Activated gamma-delta T cell treated with anti-CD3 and anti-CD28 coated beads, Interleukin-2, amount 50 U/mL, for 16 hours (primary cell): Measurements from ENCODE around the gene KRTAP5-11.
"Not testable (repeated sequence)": the region's sequence is repeated elsewhere in the genome, so short reads cannot be mapped to it uniquely, and the experiment has no call there.

Experiments
- DNase-seq: peaks from one replicate; pipeline ENCODE4 v3.0.0-alpha.2; 2020; ENCODE audit warnings: low read depth

KRTAP5-11 gene, protein sequence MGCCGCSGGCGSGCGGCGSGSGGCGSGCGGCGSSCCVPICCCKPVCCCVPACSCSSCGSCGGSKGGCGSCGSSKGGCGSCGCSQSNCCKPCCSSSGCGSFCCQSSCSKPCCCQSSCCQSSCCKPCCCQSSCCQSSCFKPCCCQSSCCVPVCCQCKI

GRCh38 chr11:71582309-71582895, at the start of gene KRTAP5-11:
TSS of gene KRTAP5-11 (minus strand) at chr11:71582875. CDS start at chr11:71582837, 38 bp downstream.
- DNase-seq: no peak

GRCh38 chr11:71631551-71631950, 48.9 kb upstream of the KRTAP5-11 start:
- DNase-seq: not testable (repeated sequence)

DNA sequence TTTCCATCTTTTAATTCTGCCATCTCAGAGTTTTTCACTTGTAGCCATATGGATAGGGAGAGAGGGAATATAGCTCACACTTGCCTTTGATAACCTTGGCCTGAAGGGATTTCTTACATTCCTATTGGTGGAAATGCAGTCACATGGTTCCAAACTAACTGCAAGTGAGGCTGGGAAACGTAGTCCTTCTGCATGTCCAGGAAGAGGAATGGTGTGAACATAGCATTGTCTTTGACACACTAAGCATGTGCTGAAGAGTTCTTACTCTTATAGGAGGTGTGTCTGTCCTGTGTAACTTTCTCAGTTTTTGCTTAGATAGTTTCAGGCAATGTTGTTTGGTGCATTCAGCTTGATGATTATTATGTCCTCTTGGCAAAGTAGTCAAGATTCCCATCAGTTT, 47.4 kb upstream of the KRTAP5-11 start:
- DNase-seq: not testable (repeated sequence)

DNA sequence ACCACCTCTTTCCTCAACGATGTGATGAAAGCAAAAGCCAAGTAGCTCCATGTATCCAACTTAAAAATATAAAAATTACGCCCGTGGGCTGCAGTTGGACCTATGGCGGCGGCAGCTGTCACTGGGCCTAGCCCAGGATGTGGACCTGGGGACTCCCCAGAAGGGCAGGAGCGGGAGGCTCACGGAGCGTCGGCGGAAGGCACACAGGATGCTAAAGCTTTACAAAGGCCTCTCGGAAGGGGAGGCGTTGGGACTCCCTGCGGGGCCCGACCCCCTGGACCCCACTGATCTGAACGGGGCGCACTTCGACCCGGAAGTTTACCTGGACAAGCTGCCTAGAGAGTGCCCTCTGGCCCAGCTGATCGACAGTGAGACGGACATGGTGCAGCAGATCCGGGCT, 46.3 kb upstream of the KRTAP5-11 start:
- DNase-seq: not testable (repeated sequence)

GRCh38 chr11:71623226-71623625, 40.6 kb upstream of the KRTAP5-11 start:
- not testable (repeated sequence) for DNase-seq

DNA sequence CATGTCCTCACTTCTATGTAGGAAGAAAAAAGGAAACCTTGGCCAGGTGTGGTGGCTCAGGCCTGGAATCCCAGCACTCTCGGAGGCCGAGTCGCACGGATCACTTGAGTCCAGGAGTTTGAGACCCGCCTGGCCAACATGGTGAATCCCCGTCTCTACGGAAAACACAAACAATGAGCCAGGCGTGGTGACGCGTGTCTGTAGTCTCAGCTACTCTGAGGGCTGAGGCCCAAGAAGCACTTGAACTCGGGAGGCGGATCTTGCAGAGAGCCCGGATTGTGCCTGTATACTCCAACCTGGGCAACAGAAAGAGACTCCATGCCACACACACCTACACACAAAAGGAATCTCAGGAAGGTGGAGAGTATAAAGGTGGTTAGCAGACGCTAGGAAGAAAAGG, 39.9 kb upstream of the KRTAP5-11 start:
- DNase-seq: not testable (repeated sequence)

- not testable (repeated sequence) for DNase-seq
These were observed 32.3 kb upstream of the KRTAP5-11 start for GRCh38 chr11:71615003-71615402.

- not testable (repeated sequence) for DNase-seq
These were observed 31.8 kb upstream of the KRTAP5-11 start for GRCh38 chr11:71614366-71614917.

DNA sequence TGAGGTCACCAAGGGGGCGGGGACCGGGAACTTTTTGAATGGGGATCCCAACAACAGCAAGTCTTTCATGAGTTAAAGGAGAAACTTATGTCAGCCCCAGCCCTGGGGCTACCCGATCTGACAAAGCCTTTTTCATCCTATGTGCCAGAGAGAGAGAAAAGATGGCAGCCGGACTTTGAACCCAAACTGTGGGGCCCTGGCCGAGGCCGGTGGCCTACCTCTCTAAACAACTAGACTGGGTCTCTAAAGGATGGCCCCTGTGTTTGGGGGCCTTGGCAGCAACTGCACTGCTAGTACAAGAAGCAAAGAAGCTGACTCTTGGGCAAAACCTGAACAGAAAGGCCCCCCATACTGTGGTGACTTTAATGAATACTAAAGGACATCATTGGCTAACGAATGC, 31.3 kb upstream of the KRTAP5-11 start:
- DNase-seq: not testable (repeated sequence)

GRCh38 chr11:71611218-71611910, 28.7 kb upstream of the KRTAP5-11 start:
- not testable (repeated sequence) for DNase-seq

DNA sequence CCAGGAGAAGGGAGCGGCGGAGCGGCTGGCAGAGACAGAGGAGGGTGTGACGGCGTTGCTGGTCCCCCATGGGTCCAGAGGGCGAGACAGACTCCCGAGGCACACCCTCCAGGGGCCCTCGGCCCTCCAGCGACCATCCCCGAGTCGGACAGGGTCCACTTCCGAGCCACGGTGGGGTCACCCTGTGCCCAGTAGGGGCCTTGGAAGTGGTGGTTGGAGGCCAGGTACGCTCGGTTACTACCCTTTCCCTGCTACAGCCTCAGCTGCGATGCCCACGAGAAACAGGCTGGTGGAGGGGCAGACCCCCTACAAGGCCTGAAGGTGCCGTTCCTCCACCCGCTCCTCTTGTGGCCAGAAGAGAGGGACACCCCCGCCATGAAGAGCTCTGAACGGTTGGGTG, 25.6 kb upstream of the KRTAP5-11 start:
- not testable (repeated sequence) for DNase-seq

- DNase-seq: not testable (repeated sequence)
These were observed 25.0 kb upstream of the KRTAP5-11 start for GRCh38 chr11:71607520-71608216.

GRCh38 chr11:71606853-71607519, 24.3 kb upstream of the KRTAP5-11 start:
- DNase-seq: not testable (repeated sequence)

- DNase-seq: not testable (repeated sequence)
These were observed 22.3 kb upstream of the KRTAP5-11 start for GRCh38 chr11:71604798-71605488.

DNA sequence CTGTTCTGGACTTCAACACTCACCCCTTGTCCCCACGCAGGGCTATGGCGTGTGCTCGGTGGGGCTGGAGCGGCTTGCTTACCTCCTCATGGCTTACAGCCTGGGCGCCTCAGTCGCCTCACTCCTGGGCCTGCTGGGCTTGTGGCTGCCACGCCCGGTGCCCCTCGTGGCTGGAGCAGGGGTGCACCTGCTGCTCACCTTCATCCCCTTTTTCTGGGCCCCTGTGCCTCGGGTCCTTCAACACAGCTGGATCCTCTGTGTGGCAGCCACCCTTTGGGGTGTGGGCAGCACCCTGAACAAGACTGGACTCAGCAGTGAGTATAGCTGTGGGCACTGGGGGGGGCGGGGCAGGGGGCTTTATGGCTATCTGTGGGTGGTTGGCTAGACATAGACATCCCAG, 20.5 kb upstream of the KRTAP5-11 start:
- DNase-seq: not testable (repeated sequence)

DNA sequence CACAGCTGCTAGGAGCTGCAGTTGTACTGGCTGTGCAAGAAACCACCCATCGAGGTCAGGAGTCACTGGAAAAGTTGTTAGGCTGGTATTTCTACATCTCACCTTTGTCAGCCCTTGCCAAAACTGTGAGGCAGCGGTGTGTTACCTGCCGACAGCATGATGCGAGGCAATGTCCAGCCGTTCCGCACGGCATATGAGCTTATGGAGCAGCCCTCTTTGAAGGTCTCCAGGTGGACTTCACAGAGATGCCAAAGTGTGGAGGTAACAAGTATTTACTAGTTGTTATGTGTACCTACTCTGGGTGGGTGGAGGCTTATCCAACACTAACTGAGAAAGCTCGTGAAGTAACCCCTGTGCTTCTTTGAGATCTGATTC, 6.9 kb upstream of the KRTAP5-11 start:
- DNase-seq: not testable (repeated sequence)

DNA sequence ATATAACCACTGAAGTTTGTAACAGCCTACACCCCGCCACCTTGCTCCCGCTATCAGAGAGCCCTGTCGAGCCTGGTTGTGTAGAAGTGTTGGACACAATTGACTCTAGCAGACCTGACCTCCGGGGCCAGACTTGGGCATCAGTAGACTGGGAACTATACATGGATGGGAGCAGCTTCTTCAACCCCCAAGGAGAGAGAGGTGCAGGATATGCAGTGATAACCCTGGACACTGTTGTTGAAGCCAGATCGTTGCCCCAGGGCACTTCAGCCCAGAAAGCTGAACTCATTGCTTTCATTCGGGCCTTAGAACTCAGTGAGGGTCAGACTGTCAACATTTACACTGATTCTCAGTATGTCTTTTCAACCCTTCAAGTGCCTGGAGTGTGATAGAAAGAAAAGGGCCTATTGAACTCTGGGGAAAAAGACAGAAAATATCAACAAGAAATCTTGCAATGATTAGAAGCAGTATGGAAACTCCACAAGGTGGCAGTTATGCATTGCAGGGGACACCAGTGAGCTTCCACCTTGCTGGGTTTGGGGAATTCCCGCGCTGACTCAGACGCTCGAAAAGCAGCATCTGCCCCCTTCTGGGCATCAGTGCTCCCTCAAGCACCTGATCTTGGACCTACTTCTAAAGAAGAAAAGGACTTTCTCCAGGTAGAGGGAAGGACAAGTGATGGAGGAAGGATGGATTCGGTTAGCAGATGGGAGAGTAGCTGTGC, 6.3 kb upstream of the KRTAP5-11 start:
- DNase-seq: not testable (repeated sequence)

- not testable (repeated sequence) for DNase-seq
These were observed 5.6 kb upstream of the KRTAP5-11 start for GRCh38 chr11:71588314-71588713.

DNA sequence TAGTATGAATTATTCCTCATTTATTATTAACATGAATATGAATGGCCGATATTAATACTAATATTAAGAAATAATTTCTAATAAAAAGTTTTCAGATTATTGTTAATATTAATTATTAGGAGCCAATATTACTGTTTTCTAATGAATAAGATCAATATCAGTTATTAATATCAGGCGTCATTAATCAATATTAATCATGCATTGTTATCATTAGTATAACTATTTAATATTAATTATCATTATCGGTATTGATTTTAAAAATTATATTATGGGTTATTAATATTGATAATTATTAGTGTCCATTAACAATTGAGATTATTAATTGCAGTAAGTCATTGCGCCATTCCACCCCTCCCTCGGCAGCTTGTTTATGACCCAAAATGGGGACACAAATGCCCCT, 3.0 kb upstream of the KRTAP5-11 start:
- DNase-seq: not testable (repeated sequence)

DNA sequence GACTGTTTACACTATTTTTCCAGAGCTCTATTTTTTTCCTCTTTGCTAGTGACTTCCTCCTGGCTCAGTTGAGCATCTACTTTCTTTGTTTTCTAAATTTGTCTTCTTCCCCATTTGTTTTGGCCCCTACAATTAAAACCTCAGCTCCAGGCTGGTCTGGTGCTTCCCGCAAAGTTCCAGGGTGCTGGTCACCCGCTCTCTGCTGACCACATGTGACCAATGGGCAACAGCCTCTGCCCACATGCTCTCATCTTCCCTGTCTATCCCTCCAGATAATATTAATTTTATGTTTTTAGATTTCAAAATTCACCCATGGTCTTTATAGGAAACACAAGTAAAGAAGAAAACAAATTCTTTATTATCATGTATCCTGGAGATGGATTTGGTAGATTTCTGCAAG, 294 bp upstream of the KRTAP5-11 start:
- DNase-seq: not testable (repeated sequence)
